Omental fat pad (tissue), 4 donors: Measurements from ENCODE around the gene LTC4S. TPM values are rescaled to one million over a fixed set of nuclear protein-coding genes. Genes with fewer than 3 reads are reported as not detected.
A peak's percentile ranks its signal among the peaks of the same experiment; 100 is the strongest.

ENCODE experiments used
- ATAC-seq: fragments of 150-250 bp; one replicate; pipeline ENCODE4 v1.9.1; 2016; ENCODE audit warnings: mild to moderate bottlenecking, moderate library complexity; ENCODE audit not compliant: low FRiP score
- DNase-seq: peaks from one replicate; pipeline ENCODE4 v3.0.0-alpha.2; 2019; ENCODE audit warnings: low spot score
- total RNA-seq, 4 donors: library from RNA; depleted of rRNA; stranded (reverse); fragments of >200 nt; gene quantifications; one replicate each; pipeline ENCODE4 v1.1.0, GENCODE V29; 2016
- TF ChIP-seq, protein P1 (sequence below), 3 donors: fragments of 450-650 bp; IDR thresholded peaks; one replicate each; pipeline ENCODE4 v1.5.1; 2016 to 2017; ENCODE audit warnings: antibody characterized with exemption in 3 of 3, mild to moderate bottlenecking in 3 of 3, moderate library complexity in 2 of 3

LTC4S gene
- total RNA-seq, 4 donors from 2014 or later, result 7.1 to 15.1 (median 12.0) TPM

- ATAC-seq (no peak), DNase-seq (no peak)
- TF ChIP-seq, protein P1, sequence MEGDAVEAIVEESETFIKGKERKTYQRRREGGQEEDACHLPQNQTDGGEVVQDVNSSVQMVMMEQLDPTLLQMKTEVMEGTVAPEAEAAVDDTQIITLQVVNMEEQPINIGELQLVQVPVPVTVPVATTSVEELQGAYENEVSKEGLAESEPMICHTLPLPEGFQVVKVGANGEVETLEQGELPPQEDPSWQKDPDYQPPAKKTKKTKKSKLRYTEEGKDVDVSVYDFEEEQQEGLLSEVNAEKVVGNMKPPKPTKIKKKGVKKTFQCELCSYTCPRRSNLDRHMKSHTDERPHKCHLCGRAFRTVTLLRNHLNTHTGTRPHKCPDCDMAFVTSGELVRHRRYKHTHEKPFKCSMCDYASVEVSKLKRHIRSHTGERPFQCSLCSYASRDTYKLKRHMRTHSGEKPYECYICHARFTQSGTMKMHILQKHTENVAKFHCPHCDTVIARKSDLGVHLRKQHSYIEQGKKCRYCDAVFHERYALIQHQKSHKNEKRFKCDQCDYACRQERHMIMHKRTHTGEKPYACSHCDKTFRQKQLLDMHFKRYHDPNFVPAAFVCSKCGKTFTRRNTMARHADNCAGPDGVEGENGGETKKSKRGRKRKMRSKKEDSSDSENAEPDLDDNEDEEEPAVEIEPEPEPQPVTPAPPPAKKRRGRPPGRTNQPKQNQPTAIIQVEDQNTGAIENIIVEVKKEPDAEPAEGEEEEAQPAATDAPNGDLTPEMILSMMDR (IDR thresholded peaks at IDR 0.05), result no peak
Measured at GRCh38 chr5:179827680-179828079, 33.9 kb downstream of the LTC4S start.

DNA sequence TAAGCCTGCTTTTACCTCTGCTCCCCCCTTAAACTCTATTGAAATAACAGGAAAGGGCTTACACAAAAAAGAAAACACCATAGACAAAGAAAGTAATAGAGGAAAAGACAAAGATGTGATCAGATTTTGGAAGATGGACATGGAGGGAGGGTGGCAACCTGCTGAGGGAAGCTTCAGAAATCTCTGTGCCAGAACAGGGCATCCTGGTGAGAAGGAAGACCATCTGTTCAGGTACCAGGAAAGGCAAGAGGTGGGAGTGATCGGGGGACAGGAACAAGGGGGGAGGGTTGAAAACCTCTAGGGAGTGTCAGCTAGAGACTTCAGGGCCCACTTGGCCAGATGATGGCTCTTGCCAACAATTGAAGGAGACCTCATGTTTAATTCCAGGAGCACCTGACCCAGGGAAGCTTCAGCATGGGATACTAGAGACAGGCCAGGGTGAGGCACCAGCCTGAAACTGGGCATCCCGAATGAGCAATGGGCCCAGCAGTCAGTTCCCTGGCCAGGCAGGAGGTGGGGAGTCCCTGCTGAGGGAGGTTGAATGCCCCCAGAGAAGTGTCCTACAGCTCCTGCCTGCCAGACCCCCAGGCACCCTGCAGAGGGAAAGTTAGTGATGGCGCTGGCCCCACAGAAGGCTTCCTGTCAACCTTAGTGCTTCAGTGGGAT is 35.1 kb downstream of the LTC4S start:
- no peak for ATAC-seq

GRCh38 chr5:179829732-179830435 is 36.1 kb downstream of the LTC4S start:
- DNase-seq, result no peak
- no peak for ATAC-seq
- TF ChIP-seq, protein P1 (IDR thresholded peaks at IDR 0.05), result no peak

More for the DNA sequence above, 35.1 kb downstream of the LTC4S start:
- TF ChIP-seq, protein P1 (IDR thresholded peaks at IDR 0.05), result no peak
- DNase-seq, result no peak

- DNase-seq, result no peak
- no peak for ATAC-seq
- TF ChIP-seq, protein P1 (IDR thresholded peaks at IDR 0.05), result no peak
Measured at GRCh38 chr5:179830818-179831468, 37.2 kb downstream of the LTC4S start.

GRCh38 chr5:179832039-179832745 is 38.4 kb downstream of the LTC4S start:
- no peak for ATAC-seq

GRCh38 chr5:179833056-179833708 is 39.4 kb downstream of the LTC4S start:
- ATAC-seq (no peak), DNase-seq (no peak)
- TF ChIP-seq, protein P1 (IDR thresholded peaks at IDR 0.05), result no peak

More at GRCh38 chr5:179832039-179832745, 38.4 kb downstream of the LTC4S start:
- TF ChIP-seq, protein P1 (IDR thresholded peaks at IDR 0.05), result no peak
- peak; percentile 7 for DNase-seq
